DMS53 (cell line): Measurements from ENCODE around the gene SMAGP.
"Not testable (repeated sequence)": the region's sequence is repeated elsewhere in the genome, so short reads cannot be mapped to it uniquely, and the experiment has no call there.

Experiments
- DNase-seq: peaks from one replicate; lab custom pipeline; 2025; lab: John Stamatoyannopoulos, UW

SMAGP gene

GRCh38 chr12:51264297-51264696 is 5.9 kb downstream of the SMAGP start:
- no peak for DNase-seq

DNA sequence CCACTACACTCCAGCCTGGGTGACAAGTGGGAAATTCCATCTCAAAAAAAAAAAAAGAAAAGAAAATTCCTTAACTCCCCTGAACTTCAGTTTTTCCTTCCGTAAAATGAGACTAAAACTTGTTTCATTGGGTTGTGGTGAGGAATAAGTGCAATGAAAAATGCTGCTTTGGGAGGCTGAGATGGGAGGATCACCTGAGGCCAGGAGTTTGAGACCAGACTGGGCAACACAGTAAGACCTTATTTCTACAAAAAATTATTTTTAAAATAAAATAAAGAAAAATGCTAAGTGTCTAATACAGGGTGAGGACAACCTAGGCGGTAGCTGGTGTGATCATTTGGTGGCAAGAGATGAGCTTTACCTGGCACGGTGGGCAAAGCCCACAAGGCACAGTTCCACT is 6.9 kb downstream of the SMAGP start:
- no peak for DNase-seq

- DNase-seq = peak; percentile 37
These were observed 7.4 kb downstream of the SMAGP start for GRCh38 chr12:51262758-51263177.

DNA sequence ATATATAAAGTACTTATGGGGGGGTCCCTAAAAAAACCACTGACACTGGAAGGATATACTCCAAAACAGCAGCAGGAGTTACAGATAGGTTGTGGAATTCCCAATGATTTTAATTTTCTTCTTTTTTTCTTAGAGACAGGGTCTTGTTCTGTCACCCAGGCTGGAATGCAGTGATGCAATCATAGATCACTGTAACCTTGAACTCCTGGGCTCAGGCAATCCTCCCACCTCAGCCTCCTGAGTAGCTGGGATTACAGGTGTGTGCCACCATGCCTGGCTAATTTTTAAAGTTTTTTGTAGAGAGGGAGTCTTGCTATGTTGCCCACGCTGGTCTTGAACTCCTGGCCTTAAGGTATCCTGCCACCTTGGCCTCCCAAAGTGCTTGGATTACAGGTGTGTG is 10.6 kb downstream of the SMAGP start:
- DNase-seq = not testable (repeated sequence)

- DNase-seq = no peak
These were observed 15.7 kb downstream of the SMAGP start for GRCh38 chr12:51254536-51254935.

GRCh38 chr12:51253276-51253675 is 16.9 kb downstream of the SMAGP start:
- no peak for DNase-seq

GRCh38 chr12:51247523-51248206 is 22.6 kb downstream of the SMAGP start:
- no peak for DNase-seq

DNA sequence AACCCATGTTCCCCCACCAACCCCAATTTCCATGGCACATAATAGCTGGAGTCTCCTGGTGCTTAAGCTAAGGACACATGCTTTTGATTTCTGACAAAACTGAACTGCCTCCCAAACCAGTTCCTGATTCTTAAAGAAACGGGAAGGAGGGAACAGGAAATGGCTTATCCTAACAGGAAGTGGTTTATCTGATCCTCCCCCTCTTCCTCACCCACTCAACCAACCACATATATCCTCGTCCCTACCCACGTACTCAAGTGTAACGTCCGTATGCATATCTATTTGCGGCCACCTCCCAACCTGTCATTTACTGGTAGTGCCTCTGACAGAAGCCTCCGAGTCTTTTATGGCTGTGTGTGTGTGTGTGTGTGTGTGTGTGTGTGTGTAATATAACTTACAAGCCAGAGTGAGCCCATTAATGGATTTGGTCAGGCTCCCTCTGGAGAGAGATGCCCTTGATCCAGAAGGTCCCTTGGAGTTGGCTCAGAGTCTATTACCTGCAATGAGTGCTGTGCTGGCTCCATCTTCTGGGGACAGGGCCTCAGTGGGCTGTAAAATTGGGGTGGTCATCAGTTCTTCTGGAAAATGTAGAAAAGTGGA is 23.9 kb downstream of the SMAGP start:
- peak; percentile 25 for DNase-seq

DNA sequence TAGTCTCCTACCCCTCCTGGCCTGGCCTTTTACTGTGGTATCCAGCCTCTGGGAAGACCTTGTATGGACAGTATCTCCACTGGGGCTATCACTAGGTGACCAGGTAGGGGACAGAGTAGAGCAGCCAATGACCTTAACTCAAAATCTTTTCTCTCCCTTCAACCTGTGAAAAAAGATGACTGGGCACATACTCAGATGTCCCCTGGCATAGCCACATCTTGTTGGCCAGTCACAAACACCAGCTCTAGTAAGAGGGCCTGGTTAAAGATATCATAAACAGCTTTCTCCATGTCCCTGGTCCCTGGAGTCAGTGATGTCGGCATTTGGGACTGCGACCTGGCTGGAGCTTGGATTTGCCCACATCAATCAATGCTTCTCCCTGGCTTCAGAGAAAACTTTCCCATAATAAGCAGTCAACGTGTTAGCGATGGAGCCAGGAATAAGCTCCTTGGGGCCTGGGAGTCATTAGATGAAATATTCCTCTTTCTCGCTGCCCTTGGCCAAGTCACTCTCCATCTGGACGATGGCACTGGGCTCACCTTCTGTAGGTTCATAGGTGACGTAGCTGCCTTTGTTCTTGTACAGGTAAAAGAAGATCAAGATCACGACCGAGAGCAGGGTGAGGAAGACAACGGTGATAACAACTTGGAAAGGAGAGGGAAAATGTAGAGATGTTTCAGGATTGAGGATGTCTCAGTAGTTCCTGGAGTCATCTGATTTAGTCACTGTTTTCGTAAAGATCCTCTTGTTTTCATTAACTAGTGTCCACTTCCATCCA is 24.6 kb downstream of the SMAGP start:
- DNase-seq = no peak

GRCh38 chr12:51244269-51244668 is 25.9 kb downstream of the SMAGP start:
- no peak for DNase-seq

- DNase-seq = no peak
These were observed 27.3 kb downstream of the SMAGP start for GRCh38 chr12:51242876-51243275.

DNA sequence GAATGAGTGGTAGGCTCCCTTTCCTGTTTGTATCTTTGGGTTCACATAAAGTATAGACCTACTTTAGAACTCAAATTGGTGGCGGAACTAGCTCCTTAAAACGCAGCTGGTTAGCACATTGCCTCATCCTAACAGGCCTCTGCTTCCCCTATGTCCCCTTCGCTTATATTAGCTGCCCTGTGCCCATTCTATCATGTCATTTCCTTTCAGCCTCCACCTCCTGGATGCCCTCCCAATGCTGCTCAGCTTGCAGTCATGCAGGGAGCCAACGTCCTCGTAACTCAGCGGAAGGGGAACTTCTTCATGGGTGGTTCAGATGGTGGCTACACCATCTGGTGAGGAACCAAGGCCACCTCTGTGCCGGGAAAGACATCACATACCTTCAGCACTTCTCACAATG is 28.1 kb downstream of the SMAGP start:
- no peak for DNase-seq

DNA sequence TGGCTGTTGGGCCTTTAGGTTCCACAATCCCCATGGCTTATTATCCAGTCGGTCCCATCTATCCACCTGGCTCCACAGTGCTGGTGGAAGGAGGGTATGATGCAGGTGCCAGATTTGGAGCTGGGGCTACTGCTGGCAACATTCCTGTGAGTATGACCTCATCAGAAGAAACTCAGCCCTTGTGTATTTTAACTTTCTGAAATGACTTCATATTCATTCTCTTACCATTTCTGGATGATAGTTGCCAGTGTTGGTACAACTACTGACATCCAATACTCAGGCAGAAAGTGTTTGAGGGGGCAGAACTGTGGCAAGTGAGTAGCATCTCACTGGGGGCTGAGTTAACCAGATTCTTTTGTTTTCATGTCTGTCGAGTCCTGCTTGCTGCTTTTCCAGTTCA is 29.2 kb downstream of the SMAGP start:
- no peak for DNase-seq

DNA sequence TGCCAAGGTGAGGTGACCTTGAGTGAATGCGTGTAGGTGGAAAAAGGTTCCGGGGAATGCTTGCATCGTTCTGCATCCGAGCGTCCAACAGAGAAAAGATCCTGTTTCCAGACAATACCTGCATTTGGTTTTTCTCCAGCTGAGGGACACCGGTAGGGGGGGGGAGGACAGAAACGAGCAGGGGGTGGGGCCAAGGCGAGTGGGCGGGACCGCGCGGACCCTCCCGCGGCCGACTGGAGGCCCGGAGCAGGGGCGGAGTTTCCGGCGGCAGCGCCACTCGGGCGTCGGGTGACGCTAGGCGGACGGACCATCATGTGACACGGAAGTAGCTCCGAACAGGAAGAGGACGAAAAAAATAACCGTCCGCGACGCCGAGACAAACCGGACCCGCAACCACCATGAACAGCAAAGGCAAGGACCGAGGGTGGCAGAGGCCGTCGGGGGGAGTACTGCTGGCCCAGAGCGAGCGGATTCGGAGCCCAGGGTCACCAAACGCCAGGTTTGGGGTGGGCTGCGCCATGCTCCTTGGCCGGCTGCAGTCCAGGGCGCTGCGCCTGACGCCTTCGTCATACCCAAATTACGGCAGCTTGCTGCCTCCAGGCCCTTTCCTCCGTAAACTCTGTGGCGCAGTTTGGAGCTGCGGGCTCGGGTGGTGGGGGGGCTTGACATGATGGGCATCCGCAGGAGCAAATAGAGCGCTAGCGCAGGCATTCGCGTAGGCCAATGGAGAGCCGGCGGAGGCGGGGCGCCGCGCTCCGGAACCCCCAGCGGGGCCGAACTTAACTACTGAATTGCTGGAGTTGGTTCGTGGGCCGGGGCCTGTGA is 31.5 kb downstream of the SMAGP start, which contains the start of gene DAZAP2:
Gene DAZAP2 (plus strand): TSS at position 317 of the 825 bp plus-strand sequence. CDS start 82 bp downstream, at position 399.
- peak; percentile 98 for DNase-seq

GRCh38 chr12:51238037-51238509 is 32.1 kb downstream of the SMAGP start:
- DNase-seq = peak; percentile 80

DNA sequence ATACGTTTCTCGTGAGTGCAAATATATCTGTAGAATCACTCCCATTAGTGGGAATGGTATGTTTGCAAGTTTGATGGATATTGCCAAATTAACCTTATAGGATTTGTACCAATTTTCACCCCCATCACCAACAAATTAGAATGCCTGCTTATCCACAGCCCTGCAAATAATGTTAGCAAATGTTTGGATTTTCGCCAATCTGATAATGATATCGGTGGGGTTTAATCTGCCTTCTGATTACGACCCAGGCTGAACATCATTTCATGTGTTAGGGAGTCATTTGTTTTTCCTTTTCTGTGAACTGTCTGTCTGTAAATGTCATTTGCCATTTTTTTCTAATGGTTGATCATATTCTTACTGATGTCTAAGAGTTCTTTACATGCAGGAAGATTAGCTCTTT is 35.7 kb downstream of the SMAGP start:
- no peak for DNase-seq

DNA sequence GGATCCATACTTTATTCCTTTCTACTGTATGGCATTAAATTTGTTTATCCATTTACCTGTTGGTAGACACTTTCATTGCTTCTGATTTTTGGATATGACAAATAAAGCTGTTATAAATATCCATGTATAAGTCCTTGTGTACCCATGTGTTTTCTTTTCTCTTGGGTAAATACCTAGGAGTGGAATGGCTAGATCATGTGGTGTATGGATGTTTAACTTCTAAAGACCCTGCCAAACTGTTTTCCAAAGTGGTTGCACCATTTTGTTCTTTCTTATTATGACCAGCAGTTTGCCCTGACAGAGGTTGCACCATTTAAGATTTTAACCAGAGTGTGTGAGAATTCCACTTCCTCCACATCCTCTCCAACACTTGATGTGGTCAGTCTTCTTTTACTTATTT is 37.6 kb downstream of the SMAGP start:
- DNase-seq = no peak

DNA sequence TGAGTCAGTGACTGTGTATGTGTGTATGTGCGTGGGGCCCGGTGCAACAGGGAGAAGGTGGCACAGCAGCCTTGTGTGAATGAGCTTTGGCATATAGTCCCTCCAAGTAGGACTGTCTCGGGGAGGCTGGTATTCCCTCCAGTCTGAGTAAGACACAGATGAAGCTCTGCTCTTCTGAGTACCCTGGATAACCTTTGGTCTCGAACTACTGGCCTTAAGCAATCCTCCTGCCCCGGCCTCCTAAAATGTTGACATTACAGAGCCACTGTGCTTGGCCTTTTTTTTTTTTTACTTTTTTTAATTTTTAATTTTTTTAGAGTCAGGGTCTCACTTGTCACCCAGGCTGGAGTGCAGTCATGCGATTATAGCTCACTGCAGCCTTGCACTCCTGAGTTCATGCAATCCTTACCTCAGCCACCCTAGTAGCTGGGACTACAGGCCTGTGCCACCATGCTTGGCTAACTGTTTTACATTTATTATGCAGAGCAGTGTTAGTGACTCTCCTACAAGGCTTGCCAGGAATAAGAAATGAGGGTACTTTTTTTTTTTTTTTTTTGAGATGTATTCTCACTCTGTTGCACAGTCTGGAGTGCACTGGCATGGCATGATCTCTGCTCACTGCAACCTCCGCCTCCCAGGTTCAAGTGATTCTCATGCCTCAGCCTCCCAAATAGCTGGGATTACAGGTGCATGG is 41.0 kb downstream of the SMAGP start:
- DNase-seq = no peak

GRCh38 chr12:51227962-51228361 is 42.3 kb downstream of the SMAGP start:
- DNase-seq = no peak

GRCh38 chr12:51227112-51227511 is 43.1 kb downstream of the SMAGP start:
- not testable (repeated sequence) for DNase-seq

DNA sequence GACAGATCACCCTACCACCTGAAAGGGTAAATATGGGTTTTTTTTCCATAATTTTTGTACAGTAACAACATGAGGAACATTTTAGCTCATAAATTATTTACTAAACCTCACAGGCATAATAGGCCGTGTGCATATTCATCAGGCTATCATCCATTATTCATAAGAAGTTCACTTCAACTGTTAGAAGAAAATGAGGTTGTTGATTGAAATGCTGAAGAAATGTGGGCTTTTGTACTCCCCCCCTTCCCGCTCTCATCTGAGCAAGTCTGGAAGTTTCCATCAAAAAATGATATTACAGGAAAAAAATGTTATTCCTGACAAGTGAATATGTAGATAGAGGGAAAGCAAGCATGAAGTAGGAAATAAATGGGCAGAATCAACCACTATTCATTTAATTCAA is 44.4 kb downstream of the SMAGP start:
- DNase-seq = no peak
